GM12891 (cell line): ENCODE results near the gene ICE2.

Experiments used
- POLR2A ChIP-seq: IDR thresholded peaks from 2 replicates; pipeline ENCODE4 v1.6.1; 2011; ENCODE audit warnings: low read depth, low read length, control low read depth
- POLR2AphosphoS5 ChIP-seq: IDR thresholded peaks from 2 replicates; pipeline ENCODE4 v1.6.1; 2011; ENCODE audit warnings: low read depth, low read length, control low read depth

GRCh38 chr15:60441331-60441730, 37.6 kb downstream of the ICE2 start:
- TF ChIP-seq POLR2A = no peak
- no peak for TF ChIP-seq POLR2AphosphoS5
